ENCODE measurements around the gene ULK1. TPM values are rescaled to one million over a fixed set of nuclear protein-coding genes. Genes with fewer than 3 reads are reported as not detected.

Gene ULK1
- polyA plus RNA-seq, 1 donor from 2014 or later = 19.0 TPM

GRCh38 chr12:131862600-131862993 lies 31.8 kb upstream of the ULK1 start:
- Histone ChIP-seq H3K9me3 (ENCODE audit: low read length) (no peaks in the 10 kb centered on the region), H3F3A (ENCODE audit: insufficient read depth, low read length, poor library complexity, severe bottlenecking) (no peaks in the 10 kb centered on the region), H3K27ac (ENCODE audit: low read length) (no peak overlapping the region), H3K79me2 (replicated peaks; ENCODE audit: insufficient read depth, low read length) (no peaks in the 10 kb centered on the region), H3K9me2 (ENCODE audit: insufficient read depth, low read length) (no peaks in the 10 kb centered on the region), H3K4me2 (ENCODE audit: low read length) (no peak overlapping the region), H3K9ac (ENCODE audit: low read length) (no peak overlapping the region), H2AFZ (ENCODE audit: low read depth, low read length) (no peak overlapping the region), H4K20me1 (ENCODE audit: insufficient read depth) (no peaks in the 10 kb centered on the region), H3K27me3 (ENCODE audit: insufficient read depth, low read depth, low read length) (no peaks in the 10 kb centered on the region), H3K4me3 (ENCODE audit: low read length) (no peak overlapping the region), H3K36me3 (ENCODE audit: insufficient read depth, low read length) (no peaks in the 10 kb centered on the region)
- TF ChIP-seq RAD21 (conservative IDR thresholded peaks at IDR 0.05) = no peak
- TF ChIP-seq TAF1 (IDR thresholded peaks at IDR 0.05; ENCODE audit: low read depth) = no peak
- TF ChIP-seq CTCF (IDR thresholded peaks at IDR 0.05; ENCODE audit: poor library complexity, severe bottlenecking) = no peak
- no peak for TF ChIP-seq SMC3 (conservative IDR thresholded peaks at IDR 0.05; ENCODE audit: poor library complexity)
- no peak for TF ChIP-seq EP300 (conservative IDR thresholded peaks at IDR 0.05; ENCODE audit: poor library complexity, severe bottlenecking)
- TF ChIP-seq MXI1 (conservative IDR thresholded peaks at IDR 0.05; ENCODE audit: poor library complexity, severe bottlenecking) = no peak
- no peak for TF ChIP-seq REST (IDR thresholded peaks at IDR 0.05; ENCODE audit: borderline replicate concordance)
- TF ChIP-seq POLR2AphosphoS5 (IDR thresholded peaks at IDR 0.05) = no peak
- TF ChIP-seq EZH2 (IDR thresholded peaks at IDR 0.05; ENCODE audit: borderline replicate concordance, insufficient read depth, low read length, poor library complexity, severe bottlenecking) = no peak

- H3K4me3 ChIP-seq (ENCODE audit: low read length) = no peak overlapping the region
- TF ChIP-seq SMC3 (conservative IDR thresholded peaks at IDR 0.05; ENCODE audit: poor library complexity) (no peak), TAF1 (IDR thresholded peaks at IDR 0.05; ENCODE audit: low read depth) (no peak), EZH2 (IDR thresholded peaks at IDR 0.05; ENCODE audit: borderline replicate concordance, insufficient read depth, low read length, poor library complexity, severe bottlenecking) (no peak)
- H3K9me2 ChIP-seq (ENCODE audit: insufficient read depth, low read length) = no peaks in the 10 kb centered on the region
- H3K79me2 ChIP-seq (replicated peaks; ENCODE audit: insufficient read depth, low read length) = no peaks in the 10 kb centered on the region
- H3K27ac ChIP-seq (ENCODE audit: low read length) = no peak overlapping the region
- H3F3A ChIP-seq (ENCODE audit: insufficient read depth, low read length, poor library complexity, severe bottlenecking) = no peaks in the 10 kb centered on the region
- no peak overlapping the region for H3K4me2 ChIP-seq (ENCODE audit: low read length)
- H3K9me3 ChIP-seq (ENCODE audit: low read length) = no peaks in the 10 kb centered on the region
- H3K27me3 ChIP-seq (ENCODE audit: insufficient read depth, low read depth, low read length) = no peaks in the 10 kb centered on the region
- H3K36me3 ChIP-seq (ENCODE audit: insufficient read depth, low read length) = no peaks in the 10 kb centered on the region
- no peaks in the 10 kb centered on the region for H4K20me1 ChIP-seq (ENCODE audit: insufficient read depth)
- H3K9ac ChIP-seq (ENCODE audit: low read length) = no peak overlapping the region
- H2AFZ ChIP-seq (ENCODE audit: low read depth, low read length) = no peak overlapping the region
Measured at GRCh38 chr12:131862994-131863710, 31.3 kb upstream of the ULK1 start.
